Measurements from ENCODE around the gene KRTAP16-1.
A peak's percentile ranks its signal among the peaks of the same experiment; 100 is the strongest.
"Not testable (repeated sequence)": the region's sequence is repeated elsewhere in the genome, so short reads cannot be mapped to it uniquely, and the experiment has no call there.

The KRTAP16-1 gene

GRCh38 chr17:41308918-41309359 lies at the start of gene KRTAP16-1:
Gene KRTAP16-1, minus strand, starts transcription at chr17:41309309. Its CDS starts 56 bp downstream, at chr17:41309253.
- no peak for DNase-seq

GRCh38 chr17:41354536-41354935 lies 45.4 kb upstream of the KRTAP16-1 start:
- no peak for DNase-seq

- no peak for DNase-seq
These were observed 43.7 kb upstream of the KRTAP16-1 start for GRCh38 chr17:41352597-41353366.

GRCh38 chr17:41351177-41351576 lies 42.1 kb upstream of the KRTAP16-1 start:
- DNase-seq = no peak

- not testable (repeated sequence) for DNase-seq
These were observed 41.3 kb upstream of the KRTAP16-1 start, which contains the start of gene KRT33A for GRCh38 chr17:41350381-41350878. Gene KRT33A, minus strand, starts transcription at chr17:41350828. Its CDS starts 61 bp downstream, at chr17:41350767.

GRCh38 chr17:41347869-41348760 lies 39.0 kb upstream of the KRTAP16-1 start:
- DNase-seq = no peak

GRCh38 chr17:41346421-41346820 lies 37.3 kb upstream of the KRTAP16-1 start:
- not testable (repeated sequence) for DNase-seq

- DNase-seq = no peak
These were observed 36.9 kb upstream of the KRTAP16-1 start for GRCh38 chr17:41345992-41346391.

- no peak for DNase-seq
These were observed 33.9 kb upstream of the KRTAP16-1 start for GRCh38 chr17:41343029-41343428.

- no peak for DNase-seq
These were observed 32.1 kb upstream of the KRTAP16-1 start for GRCh38 chr17:41340934-41341861.

- no peak for DNase-seq
These were observed 31.4 kb upstream of the KRTAP16-1 start for GRCh38 chr17:41340494-41340893.

GRCh38 chr17:41339571-41340172 lies 30.6 kb upstream of the KRTAP16-1 start:
- no peak for DNase-seq

- no peak for DNase-seq
These were observed 29.9 kb upstream of the KRTAP16-1 start for GRCh38 chr17:41338961-41339485.

- DNase-seq = no peak
These were observed 26.6 kb upstream of the KRTAP16-1 start for GRCh38 chr17:41335747-41336146.

GRCh38 chr17:41334385-41335305 lies 25.5 kb upstream of the KRTAP16-1 start:
- no peak for DNase-seq

- DNase-seq = no peak
These were observed 24.7 kb upstream of the KRTAP16-1 start for GRCh38 chr17:41333836-41334235.

GRCh38 chr17:41333098-41333497 lies 24.0 kb upstream of the KRTAP16-1 start:
- DNase-seq = no peak

GRCh38 chr17:41332239-41332638 lies 23.1 kb upstream of the KRTAP16-1 start:
- no peak for DNase-seq

- DNase-seq = no peak
These were observed 22.5 kb upstream of the KRTAP16-1 start for GRCh38 chr17:41331606-41332005.

- DNase-seq = peak; percentile 21
These were observed 20.3 kb upstream of the KRTAP16-1 start for GRCh38 chr17:41329279-41329948.

Data from NCI-H2227 treated with DMSO at 0.1 percent for 48 hours (cell line).